IPS-18a (cell line): ENCODE measurements around the gene ARMC9.

Experiments
- H3K27ac ChIP-seq: one replicate; pipeline ENCODE4 v1.5.1; 2013; ENCODE audit warnings: low read length
- H3K27me3 ChIP-seq: one replicate; pipeline ENCODE4 v1.6.1; 2013; ENCODE audit warnings: mild to moderate bottlenecking, low read length; ENCODE audit not compliant: control insufficient read depth, insufficient read depth
- H3K36me3 ChIP-seq: one replicate; pipeline ENCODE4 v1.6.1; 2013; ENCODE audit warnings: low read depth, low read length; ENCODE audit not compliant: control insufficient read depth
- H3K4me1 ChIP-seq: one replicate; pipeline ENCODE4 v1.6.1; 2013; ENCODE audit warnings: low read depth, low read length; ENCODE audit not compliant: control insufficient read depth
- H3K4me3 ChIP-seq: one replicate; pipeline ENCODE4 v1.5.1; 2013; ENCODE audit warnings: low read length
- H3K9ac ChIP-seq: one replicate; pipeline ENCODE4 v1.6.1; 2013; ENCODE audit warnings: mild to moderate bottlenecking, low read length, moderate library complexity
- H3K9me3 ChIP-seq: one replicate; pipeline ENCODE4 v1.6.1; 2013; ENCODE audit warnings: low read depth, low read length; ENCODE audit not compliant: control insufficient read depth

Gene ARMC9

DNA sequence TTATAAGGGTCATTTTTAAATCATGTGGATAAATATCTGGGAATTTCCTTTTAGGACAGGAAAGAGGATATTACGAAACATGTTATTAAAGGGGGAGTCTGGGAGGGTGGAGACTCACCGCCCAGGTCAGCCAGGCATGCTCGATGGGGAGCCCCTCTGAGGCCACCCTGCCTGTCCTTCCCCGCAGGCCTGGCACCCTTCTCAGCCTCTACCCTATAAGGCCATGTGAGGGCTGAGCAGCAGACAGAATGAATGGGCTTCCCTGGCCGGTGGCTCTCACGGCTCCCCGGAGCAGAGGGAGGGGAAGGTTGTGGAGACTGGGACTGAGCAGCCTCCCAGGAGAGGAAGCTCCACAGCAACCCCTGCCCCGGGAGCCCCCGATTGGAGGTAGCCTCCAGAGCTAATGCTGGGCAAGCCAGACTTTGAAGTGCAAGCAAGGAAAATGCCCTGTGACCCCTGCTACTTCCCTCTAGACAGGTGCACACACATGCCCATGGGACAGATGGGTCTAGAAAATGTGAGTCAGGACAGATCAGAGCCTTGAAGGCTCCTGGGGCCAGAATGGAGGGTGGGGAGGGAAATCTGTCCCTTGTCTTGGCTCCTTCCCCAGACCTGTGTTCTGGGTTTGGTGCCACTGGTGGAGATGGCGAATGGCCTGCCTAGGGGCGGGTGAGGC, 13.2 kb upstream of the ARMC9 start:
- H3K9me3 ChIP-seq: no peaks in the 10 kb centered on the region
- H3K27ac ChIP-seq: no peak overlapping the region
- H3K4me3 ChIP-seq: no peak overlapping the region
- no peak overlapping the region for H3K9ac ChIP-seq
- H3K4me1 ChIP-seq: peaks cover 2% of the 10 kb centered on the region
- no peaks in the 10 kb centered on the region for H3K36me3 ChIP-seq
- H3K27me3 ChIP-seq: no peaks in the 10 kb centered on the region

DNA sequence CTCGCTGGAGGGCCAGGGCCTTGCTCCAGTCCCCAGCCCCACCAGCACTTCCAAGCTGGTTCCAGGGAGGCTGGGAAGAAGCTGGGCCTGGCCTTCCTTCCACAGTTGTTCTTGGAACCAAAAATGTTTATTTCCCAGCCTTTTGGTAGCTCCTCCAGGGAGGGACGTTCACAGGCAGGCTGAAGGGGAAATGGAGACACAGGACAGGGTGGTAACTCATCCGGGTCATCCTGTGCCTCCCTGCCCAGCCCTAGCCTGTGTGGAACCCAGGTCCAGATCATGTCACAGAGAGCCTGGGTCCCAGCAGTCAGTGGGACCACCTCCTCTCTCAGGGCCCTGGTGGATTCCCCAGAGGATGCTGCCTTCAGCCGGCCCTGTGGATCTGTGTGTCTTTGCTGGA, 12.5 kb upstream of the ARMC9 start:
- Histone ChIP-seq H3K36me3 (no peaks in the 10 kb centered on the region), H3K9me3 (no peaks in the 10 kb centered on the region), H3K27ac (no peak overlapping the region), H3K4me1 (no peaks in the 10 kb centered on the region), H3K4me3 (no peak overlapping the region), H3K9ac (no peak overlapping the region), H3K27me3 (no peaks in the 10 kb centered on the region)

- no peak overlapping the region for H3K9ac ChIP-seq
- H3K27ac ChIP-seq: no peak overlapping the region
- H3K27me3 ChIP-seq: no peaks in the 10 kb centered on the region
- H3K4me3 ChIP-seq: no peak overlapping the region
- H3K36me3 ChIP-seq: no peaks in the 10 kb centered on the region
- no peaks in the 10 kb centered on the region for H3K4me1 ChIP-seq
- no peaks in the 10 kb centered on the region for H3K9me3 ChIP-seq
Measured at GRCh38 chr2:231186325-231186724, 12.1 kb upstream of the ARMC9 start.

DNA sequence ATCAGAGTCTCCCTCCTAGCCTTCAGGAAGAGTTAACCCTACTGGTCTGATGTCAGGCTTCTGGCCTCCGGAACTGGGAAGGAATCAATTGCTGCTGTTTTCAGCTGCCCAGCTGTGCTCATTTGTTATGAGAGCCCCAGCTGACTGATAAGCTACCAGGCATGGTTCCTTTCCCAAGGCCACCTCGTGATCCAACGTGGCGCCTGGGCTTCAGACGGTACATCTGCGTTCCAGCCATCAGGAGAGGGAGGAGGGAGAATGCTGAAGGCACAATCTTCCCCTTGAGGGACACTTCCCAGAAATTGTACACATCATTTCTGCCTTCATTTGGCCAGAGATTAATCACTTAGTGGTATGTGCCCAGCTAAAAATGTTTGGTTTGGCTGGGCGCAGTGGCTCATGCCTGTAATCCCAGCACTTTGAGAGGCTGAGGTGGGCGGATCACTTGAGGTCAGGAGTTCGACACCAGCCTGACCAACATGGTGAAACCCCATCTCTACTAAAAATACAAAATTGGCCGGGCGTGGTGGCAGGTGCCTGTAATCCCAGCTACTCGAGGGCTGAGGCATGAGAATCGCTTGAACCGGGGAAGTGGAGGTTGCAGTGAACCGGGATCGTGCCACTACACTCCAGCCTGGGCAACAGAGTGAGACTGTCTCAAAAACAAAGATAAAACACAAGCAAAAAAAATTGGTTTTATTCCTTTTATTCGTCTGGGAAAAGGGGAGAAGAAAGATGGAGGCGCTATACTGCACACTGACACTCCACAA, 10.5 kb upstream of the ARMC9 start:
- no peak overlapping the region for H3K4me3 ChIP-seq
- no peaks in the 10 kb centered on the region for H3K9me3 ChIP-seq
- no peaks in the 10 kb centered on the region for H3K27me3 ChIP-seq
- H3K27ac ChIP-seq: no peak overlapping the region
- no peak overlapping the region for H3K9ac ChIP-seq
- H3K4me1 ChIP-seq: no peaks in the 10 kb centered on the region
- no peaks in the 10 kb centered on the region for H3K36me3 ChIP-seq

- Histone ChIP-seq H3K27me3 (no peaks in the 10 kb centered on the region), H3K9ac (no peak overlapping the region), H3K27ac (no peak overlapping the region), H3K9me3 (no peaks in the 10 kb centered on the region), H3K4me3 (no peak overlapping the region), H3K4me1 (no peaks in the 10 kb centered on the region), H3K36me3 (no peaks in the 10 kb centered on the region)
Measured at GRCh38 chr2:231188506-231189170, 9.8 kb upstream of the ARMC9 start.

GRCh38 chr2:231189171-231189530, 9.3 kb upstream of the ARMC9 start:
- no peak overlapping the region for H3K4me3 ChIP-seq
- no peaks in the 10 kb centered on the region for H3K27me3 ChIP-seq
- H3K9ac ChIP-seq: no peak overlapping the region
- H3K36me3 ChIP-seq: no peaks in the 10 kb centered on the region
- H3K27ac ChIP-seq: no peak overlapping the region
- H3K9me3 ChIP-seq: no peaks in the 10 kb centered on the region
- H3K4me1 ChIP-seq: no peaks in the 10 kb centered on the region

DNA sequence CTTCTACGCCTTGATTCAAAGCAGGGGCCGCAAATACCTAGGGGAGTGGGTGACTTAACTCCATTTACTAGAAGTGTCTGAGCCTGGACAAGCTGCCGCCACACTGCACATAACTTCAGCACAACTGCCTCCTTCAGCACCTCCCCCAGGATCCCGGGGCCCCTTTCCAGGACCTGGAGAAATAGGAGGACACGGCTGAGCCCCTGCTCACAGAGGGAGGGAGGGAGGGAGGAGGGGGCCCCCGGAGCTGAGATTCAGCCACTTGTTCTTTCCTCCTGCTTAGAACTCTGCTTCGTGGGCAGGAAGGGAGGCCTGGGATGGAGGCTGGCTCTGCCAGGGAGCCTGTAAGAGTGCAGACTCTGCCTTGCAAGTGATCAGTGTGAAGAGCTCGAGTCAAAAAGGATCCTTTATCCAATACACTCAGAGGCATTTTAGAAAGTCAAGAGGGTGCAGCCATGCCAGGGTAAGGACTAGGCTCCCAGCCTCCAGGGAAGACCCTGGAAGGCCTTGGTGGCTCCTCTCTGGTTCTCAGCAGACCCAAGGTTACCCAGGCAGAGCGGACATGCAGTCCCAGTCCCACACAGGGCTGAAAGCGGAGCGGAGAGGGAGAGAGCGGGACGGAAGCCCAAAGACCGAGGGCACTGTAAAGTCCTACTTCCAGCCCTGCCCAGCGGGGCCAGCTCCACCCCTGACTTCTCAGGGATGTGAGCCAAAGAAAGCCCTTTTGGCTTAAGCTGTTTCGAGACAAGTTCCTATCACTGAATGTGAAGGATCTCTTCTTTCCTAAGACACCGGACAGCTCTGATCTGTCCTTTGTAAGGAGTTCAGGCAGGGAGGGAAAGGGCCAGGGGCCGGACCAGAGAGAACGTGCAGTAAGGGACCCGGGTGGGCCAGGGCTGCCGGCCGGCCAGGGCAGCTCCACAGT, 8.6 kb upstream of the ARMC9 start:
- Histone ChIP-seq H3K27ac (no peak overlapping the region), H3K36me3 (no peaks in the 10 kb centered on the region), H3K9ac (no peak overlapping the region), H3K4me1 (no peaks in the 10 kb centered on the region), H3K9me3 (no peaks in the 10 kb centered on the region), H3K4me3 (peak overlapping the region; percentile 30), H3K27me3 (no peaks in the 10 kb centered on the region)

DNA sequence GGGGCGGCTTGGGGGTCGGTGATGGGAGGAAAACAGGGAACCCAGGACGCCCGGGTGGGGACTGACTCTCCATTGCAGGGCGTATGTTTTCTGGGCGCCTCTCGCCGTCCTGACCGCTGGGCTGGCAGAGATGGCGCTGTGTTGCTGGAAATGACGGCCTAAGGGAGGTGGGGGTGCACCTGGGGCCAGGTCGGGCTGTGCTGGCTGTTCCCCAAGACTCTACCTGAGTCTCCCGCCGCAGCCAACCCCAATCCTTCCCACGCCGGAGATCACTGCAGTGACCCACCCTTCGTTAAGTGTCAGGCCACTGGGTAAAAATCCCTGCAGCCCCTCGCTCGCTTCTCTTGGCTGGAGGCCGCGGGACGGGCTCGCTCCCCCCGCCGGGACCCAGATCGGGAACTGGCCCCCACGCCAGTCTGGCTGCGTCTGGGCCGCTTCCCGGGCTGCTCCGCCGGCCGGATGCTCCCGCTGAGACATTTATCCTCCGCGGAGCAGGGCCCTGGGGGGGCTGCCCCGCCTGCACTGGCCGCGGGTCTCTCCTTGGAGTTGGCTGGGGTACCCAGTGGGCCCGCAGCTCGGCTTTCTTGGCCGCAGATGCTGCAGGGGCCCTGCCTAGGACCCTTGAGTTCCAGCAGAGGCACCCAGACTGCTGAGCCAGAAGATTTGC, 7.8 kb upstream of the ARMC9 start:
- H3K36me3 ChIP-seq: no peaks in the 10 kb centered on the region
- H3K27ac ChIP-seq: no peak overlapping the region
- no peaks in the 10 kb centered on the region for H3K4me1 ChIP-seq
- no peaks in the 10 kb centered on the region for H3K9me3 ChIP-seq
- no peak overlapping the region for H3K9ac ChIP-seq
- peak overlapping the region; percentile 30 for H3K4me3 ChIP-seq
- no peaks in the 10 kb centered on the region for H3K27me3 ChIP-seq

DNA sequence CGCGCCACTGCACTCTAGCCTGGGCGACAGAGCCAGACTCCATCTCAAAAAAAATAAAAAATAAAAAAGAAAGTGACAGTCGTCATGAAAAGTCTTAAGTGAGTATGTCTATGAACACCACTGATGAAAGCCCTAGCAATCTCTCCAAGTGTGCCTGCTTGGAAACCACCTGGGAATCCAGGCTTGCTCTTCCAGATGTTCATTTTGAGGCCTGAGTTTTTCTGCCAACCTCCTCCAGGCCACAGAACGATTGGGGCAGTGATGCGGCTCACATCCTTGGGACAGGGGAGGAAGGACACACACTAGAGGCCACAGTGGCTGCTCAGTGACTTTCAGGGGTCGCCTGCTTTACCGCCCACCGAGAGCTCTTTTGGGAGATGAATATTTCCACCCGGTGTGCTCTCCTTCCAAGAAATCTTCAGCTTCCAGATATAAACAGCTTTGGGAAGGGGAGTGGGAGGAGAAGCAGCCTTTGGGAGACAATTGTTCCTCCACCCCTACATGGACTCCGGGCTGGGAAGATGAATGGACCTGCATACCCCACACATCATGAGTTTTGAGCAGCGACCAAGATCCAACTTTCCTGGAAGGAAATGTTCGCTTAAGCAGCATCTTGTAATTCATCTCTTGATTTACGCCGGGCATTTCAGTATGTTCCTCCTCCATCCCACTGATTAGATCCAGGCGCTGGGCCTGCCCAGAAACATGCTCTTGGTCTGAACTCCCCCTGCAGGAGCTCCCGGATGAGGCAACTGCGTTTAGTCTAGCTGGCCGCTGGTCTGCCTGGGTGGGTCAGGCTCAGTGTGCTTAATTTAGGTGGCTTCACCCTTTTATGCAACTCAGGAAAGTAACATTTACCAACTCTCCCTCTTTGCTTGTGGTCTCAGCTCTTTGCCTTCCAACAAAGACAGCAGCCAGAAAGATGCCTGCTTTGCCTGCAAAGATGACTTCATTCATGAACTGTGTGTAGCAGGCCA, 6.2 kb upstream of the ARMC9 start:
- no peaks in the 10 kb centered on the region for H3K27me3 ChIP-seq
- no peaks in the 10 kb centered on the region for H3K9me3 ChIP-seq
- no peaks in the 10 kb centered on the region for H3K36me3 ChIP-seq
- H3K27ac ChIP-seq: no peak overlapping the region
- H3K9ac ChIP-seq: no peak overlapping the region
- H3K4me1 ChIP-seq: no peaks in the 10 kb centered on the region
- no peak overlapping the region for H3K4me3 ChIP-seq

DNA sequence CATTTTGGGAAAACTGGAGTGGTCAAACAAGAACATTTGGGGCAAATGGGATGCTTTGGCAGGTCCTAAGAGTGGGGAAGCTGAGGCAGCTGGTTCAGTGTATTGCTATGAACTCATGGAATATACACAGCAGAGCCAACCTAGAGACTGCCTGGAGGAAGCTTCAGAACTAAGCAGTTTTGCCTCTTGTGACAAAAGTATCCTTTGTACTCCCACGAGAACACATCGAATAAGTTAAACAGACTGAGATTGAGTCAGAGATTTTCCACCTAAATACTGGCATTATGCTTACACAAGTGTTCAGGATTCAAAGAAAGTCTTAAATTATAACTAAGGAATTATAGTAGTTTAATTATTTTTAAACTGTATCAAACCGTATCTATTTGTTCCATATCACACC, 5.2 kb upstream of the ARMC9 start:
- Histone ChIP-seq H3K36me3 (no peaks in the 10 kb centered on the region), H3K27me3 (no peaks in the 10 kb centered on the region), H3K4me1 (no peaks in the 10 kb centered on the region), H3K9ac (no peak overlapping the region), H3K4me3 (no peak overlapping the region), H3K27ac (no peak overlapping the region), H3K9me3 (no peaks in the 10 kb centered on the region)
